OCI-LY1 (cell line): Measurements from ENCODE around the gene C1QTNF6.

Experiments
- EZH2 ChIP-seq: fragments of 200-600 bp; sonication (generic), shearing (Covaris generic); IDR thresholded peaks from 2 replicates; pipeline ENCODE4 v1.8.0; 2017; ENCODE audit warnings: borderline replicate concordance, mixed run types, mild to moderate bottlenecking, antibody characterized with exemption, low read length, moderate library complexity, mixed read lengths
- TF ChIP-seq, protein P1 (sequence below): fragments of 200-600 bp; sonication (generic), shearing (Covaris generic); IDR thresholded peaks from 2 replicates; pipeline ENCODE4 v1.5.1; 2017; ENCODE audit warnings: mild to moderate bottlenecking, antibody characterized with exemption, low read length, moderate library complexity, mixed read lengths

DNA sequence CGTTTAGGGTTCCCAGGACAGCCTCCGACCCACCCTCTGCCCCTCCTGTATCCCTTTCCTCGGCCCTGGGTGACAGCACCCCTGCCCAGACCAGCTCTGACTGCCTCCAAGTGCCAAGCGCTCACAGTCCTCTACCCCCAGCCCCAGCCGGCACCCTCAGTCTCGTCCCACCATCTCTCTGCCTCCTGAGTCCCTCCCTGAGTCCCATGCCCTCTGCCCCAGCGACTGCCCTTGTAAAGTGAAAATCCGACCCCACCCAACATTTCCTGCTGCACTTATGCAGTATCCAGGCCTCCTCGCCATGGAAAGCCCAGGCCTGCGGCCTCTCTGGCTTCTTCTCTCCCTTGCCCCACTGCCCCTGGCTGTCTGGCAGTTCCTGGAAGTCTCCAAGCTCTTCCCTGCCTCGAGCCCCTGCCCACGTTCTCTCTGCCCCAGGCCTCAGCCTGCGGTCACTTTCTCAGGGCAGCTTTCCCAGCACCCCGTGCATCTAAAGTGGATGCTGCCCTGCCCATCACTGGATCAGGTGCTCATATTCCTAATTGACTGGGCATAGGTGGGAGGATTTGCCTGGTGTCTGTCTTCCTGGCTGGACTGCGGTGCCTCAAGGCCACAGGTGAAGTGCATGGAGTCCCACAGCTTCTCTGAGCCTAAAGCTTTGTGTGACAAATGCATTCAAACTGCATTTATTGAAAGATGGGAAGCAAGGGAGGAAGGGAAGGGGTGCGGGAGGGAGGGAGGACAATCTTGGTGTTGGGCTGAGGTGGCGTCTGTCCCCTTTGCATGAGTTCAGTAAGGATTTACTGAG is 20.7 kb downstream of the C1QTNF6 start:
- TF ChIP-seq EZH2 = no peak
- TF ChIP-seq, protein P1, sequence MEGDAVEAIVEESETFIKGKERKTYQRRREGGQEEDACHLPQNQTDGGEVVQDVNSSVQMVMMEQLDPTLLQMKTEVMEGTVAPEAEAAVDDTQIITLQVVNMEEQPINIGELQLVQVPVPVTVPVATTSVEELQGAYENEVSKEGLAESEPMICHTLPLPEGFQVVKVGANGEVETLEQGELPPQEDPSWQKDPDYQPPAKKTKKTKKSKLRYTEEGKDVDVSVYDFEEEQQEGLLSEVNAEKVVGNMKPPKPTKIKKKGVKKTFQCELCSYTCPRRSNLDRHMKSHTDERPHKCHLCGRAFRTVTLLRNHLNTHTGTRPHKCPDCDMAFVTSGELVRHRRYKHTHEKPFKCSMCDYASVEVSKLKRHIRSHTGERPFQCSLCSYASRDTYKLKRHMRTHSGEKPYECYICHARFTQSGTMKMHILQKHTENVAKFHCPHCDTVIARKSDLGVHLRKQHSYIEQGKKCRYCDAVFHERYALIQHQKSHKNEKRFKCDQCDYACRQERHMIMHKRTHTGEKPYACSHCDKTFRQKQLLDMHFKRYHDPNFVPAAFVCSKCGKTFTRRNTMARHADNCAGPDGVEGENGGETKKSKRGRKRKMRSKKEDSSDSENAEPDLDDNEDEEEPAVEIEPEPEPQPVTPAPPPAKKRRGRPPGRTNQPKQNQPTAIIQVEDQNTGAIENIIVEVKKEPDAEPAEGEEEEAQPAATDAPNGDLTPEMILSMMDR = no peak
